DMS53 treated with DMSO at 0.1 percent for 48 hours (cell line): ENCODE data around the gene PLCL2.
"Not testable (repeated sequence)": the region's sequence is repeated elsewhere in the genome, so short reads cannot be mapped to it uniquely, and the experiment has no call there.

Experiments used
- DNase-seq: peaks from one replicate; lab custom pipeline; 2025; ENCODE audit not compliant: unreplicated experiment; lab: John Stamatoyannopoulos, UW

PLCL2 gene

DNA sequence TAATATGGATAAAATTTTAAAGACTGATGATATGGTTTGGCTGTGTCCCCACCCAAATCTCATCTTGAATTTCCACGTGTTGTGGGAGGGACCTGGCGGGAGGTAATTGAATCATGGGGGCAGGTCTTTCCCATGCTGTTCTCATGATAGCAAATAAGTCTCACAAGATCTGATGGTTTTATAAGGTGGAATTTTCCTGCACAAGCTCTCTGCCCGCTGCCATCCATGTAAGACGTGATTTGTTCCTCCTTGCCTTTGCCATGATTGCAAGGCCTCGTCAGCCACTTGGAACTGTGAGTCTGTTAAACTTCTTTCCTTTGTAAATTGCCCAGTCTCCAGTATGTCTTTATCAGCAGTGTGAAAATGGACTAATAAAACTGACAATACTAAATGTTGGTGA lies 222.0 kb downstream of the PLCL2 start:
- DNase-seq = not testable (repeated sequence)

- no peak for DNase-seq
Observed at GRCh38 chr3:17110660-17111396, 226.1 kb downstream of the PLCL2 start.

- no peak for DNase-seq
Observed at GRCh38 chr3:17111586-17111985, 226.8 kb downstream of the PLCL2 start.

- no peak for DNase-seq
Observed at GRCh38 chr3:17115186-17115585, 230.4 kb downstream of the PLCL2 start.

- DNase-seq = no peak
Observed at GRCh38 chr3:17116007-17116600, 231.3 kb downstream of the PLCL2 start.

GRCh38 chr3:17118771-17119170 lies 234.0 kb downstream of the PLCL2 start:
- DNase-seq = no peak

- no peak for DNase-seq
Observed at GRCh38 chr3:17119201-17120072, 234.7 kb downstream of the PLCL2 start.

- DNase-seq = no peak
Observed at GRCh38 chr3:17120115-17120514, 235.4 kb downstream of the PLCL2 start.

DNA sequence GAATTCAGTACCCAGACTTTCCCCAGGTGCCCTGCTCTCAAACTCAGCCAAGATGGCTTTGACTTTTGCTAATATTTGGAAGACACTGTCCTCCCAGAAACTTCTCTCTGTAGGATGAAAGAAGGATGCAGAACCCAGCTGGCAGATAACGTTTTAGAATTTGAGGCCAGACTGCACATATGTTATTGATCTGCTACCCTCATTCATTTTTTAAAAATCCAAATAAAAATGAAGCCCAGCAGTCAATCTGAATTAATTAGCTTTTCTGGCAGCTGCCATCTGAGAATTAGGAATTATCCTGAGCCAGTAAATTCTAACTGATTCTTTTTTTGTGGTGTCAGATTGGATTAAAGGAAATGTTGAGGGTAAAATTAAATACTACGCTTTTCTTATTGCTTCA lies 236.6 kb downstream of the PLCL2 start:
- no peak for DNase-seq

DNA sequence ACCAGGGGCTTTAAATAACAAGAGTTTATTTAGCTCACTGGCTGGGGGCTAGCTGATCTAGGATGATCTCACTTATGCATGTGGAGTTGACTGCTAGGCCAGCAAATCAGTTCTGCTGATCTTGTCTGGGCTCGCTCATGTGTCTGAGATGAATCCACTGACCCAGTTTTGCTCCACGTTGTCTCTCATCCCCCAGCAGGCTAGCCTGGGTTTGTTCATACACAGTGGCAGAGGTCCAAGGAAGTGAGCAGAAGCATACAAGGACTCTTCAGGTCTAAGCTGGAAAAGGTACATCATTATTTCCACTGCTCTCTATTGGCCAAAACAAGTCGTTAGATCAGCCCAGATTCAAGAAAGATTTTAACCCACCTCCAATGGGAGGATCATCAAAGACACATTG lies 238.0 kb downstream of the PLCL2 start:
- no peak for DNase-seq

DNA sequence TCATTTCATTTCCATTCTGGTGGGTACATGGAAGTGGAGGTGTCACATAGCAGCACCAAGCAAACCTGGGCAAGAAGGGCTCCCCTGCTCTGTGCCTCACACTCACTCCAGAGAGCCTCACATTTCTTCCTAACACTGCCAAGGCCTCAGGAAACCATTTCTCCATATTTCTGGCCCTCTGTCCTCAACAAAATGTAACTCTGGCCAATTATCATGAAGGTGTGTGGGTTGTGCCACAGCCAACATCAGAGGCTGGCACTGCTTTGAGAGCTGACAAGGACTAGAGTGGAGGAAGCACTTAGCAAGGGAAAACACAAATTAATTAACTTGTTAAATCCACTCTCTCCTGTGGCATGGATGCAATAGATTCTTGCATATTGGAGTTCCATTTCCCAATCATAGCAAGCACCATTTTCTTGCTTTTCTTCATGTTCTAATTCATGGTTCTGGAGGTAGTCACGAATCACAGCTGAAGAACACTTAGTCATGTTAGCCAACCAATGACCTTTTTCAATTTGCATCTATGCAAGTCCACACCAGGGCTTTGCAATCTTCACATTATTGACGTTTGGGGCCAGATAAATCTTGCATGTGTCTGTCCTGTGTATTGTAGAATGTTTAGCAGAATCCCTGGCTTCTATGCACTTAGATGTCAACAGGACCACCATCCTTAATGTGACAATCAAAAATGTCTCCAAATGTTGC lies 241.1 kb downstream of the PLCL2 start:
- DNase-seq = no peak

- DNase-seq = not testable (repeated sequence)
Observed at GRCh38 chr3:17128671-17129070, 243.9 kb downstream of the PLCL2 start.

DNA sequence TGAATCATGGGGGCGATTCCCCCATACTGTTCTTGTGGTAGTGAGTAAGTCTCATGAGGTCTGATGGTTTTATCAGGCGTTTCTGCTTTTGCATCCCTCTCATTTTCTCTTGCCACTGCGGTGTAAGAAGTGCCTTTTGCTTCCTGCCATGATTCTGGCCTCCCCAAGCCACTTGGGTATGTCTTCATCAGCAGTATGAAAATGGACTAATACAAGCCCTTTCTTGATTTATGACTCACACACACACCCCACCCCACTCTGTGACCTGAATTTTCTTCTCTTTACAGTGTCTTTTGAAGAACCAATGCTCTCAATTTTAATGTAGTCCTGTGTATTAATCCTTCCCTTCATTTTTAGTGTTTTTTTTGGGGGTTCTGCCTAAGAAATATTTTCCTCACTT lies 244.8 kb downstream of the PLCL2 start:
- no peak for DNase-seq

DNA sequence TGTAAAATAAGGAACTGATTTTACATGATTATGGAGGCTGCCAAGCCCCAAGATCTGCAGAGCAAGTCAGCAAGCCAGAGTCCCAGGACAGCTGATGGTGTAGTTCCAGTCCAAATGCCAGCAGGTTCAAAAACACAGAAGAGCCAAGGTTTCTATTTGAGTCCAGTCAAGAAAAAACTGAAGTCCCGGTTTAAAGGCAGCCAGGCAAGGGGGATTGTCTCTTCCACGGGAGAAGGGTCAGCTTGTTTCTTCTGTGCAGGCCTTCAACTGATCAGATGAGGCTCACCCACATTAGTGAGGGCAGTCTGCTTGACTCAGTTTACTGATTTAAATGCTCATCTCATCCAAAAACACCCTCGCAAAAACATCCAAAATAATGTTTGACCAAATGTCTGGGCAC lies 246.2 kb downstream of the PLCL2 start:
- DNase-seq = no peak

DNA sequence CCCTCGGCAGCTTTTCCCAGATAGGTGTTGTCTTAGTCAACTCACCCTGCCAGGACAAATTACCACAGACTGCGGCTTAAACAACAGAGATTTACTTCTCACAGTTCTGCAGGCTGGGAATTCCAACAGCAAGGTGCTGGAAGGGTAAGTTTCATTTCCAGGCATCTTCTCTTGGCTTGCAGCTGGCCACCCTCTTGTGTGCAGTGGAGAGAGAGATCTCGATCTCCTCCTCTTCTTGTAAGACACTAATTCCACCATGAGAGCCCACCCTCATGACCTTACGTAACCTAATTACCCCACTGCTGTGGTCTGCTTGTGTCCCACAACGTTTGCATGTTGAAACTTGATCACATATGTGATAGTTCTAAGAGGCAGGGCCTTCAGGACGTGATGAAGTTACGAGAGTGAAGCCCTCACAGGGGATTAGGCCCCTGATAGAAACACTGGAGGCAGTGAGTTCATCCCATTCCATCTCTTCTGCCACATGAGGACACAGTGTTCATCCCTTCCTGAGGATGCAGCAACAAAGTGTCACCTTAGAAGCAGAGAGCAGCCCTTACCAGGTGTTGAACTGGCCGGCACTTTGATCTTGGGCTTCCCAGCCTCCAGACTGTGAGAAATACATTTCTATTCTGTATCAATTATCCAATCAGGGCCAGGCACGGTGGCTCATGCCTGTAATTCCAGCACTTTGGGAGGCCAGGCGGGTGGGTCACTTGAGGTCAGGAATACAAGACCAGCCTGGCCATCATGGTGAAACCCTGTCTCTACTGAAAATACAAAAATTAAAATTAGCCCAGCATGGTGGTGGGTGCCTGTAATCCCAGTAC lies 247.7 kb downstream of the PLCL2 start:
- DNase-seq = no peak

DNA sequence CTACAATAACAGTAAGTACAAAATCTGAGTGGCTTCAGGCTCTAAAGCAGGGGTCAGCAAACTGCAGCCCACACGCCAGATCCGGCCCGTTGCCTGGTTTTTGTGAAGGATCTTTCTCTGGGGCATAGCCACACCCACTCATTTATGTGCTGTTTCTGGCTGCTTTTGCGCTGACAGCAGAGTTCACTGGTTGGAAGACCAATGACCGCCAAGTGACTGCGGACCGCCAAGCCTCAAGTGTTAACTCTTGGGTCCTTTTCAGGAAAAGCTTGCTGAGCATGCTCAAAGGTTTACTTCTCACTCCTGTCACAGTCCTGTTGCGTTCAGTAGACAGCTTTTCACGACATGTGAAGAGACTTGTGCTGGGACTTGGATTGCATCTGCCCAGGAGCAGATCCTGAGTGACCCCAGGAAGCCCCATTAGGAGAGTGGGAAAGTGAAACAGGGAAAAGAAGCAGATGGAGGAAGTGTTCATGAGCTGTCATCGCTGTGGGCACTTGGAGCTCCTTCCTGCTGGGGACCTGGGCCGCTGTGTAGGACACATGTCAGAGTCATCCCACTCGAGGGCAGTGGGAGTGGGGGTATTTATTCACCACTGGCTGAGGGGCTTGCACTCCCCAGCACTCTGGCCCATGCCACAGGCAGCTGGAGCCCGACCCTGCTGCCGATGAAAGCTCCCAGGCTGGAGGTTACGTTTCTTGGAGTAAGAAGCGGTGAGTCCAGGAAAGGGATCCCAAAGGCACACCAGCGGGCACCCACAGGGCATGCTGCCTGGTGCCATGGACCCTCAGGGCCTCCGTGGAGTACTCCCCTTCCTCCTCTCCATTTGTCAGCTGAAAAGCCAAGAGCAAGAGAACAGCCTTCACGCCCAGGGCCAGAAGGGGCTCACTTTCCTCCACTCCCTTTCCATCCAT lies 249.1 kb downstream of the PLCL2 start:
- DNase-seq = no peak

DNA sequence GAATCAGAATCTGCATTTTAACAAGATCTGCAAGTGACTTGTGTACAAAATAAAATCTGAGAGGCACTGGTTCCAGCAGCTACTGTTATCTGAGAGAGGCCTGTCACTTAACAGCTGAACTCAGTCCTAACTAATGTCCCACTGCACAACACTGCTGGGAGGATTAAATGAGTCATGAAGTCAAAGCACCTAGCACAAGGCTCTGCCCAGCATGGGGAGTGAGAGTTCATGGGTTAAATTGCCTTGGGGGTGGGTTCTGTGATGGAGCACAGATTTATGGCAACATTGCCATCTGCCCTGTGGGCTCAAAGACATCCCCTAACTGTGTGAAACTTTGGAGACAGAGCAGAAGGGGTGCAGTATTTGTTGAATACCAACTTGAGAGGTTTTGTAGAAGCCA lies 250.9 kb downstream of the PLCL2 start:
- no peak for DNase-seq

GRCh38 chr3:17136136-17136721 lies 251.5 kb downstream of the PLCL2 start:
- no peak for DNase-seq

GRCh38 chr3:17137321-17137826 lies 252.6 kb downstream of the PLCL2 start:
- DNase-seq = no peak
